AG20443 (cell line): Measurements from ENCODE around the gene ADGRA1.
"Not testable (repeated sequence)": the region's sequence is repeated elsewhere in the genome, so short reads cannot be mapped to it uniquely, and the experiment has no call there.

Source experiments
- DNase-seq: peaks from one replicate; pipeline ENCODE4 v3.0.0; 2012; ENCODE audit warnings: low spot score, mixed read lengths

ADGRA1 gene

DNA sequence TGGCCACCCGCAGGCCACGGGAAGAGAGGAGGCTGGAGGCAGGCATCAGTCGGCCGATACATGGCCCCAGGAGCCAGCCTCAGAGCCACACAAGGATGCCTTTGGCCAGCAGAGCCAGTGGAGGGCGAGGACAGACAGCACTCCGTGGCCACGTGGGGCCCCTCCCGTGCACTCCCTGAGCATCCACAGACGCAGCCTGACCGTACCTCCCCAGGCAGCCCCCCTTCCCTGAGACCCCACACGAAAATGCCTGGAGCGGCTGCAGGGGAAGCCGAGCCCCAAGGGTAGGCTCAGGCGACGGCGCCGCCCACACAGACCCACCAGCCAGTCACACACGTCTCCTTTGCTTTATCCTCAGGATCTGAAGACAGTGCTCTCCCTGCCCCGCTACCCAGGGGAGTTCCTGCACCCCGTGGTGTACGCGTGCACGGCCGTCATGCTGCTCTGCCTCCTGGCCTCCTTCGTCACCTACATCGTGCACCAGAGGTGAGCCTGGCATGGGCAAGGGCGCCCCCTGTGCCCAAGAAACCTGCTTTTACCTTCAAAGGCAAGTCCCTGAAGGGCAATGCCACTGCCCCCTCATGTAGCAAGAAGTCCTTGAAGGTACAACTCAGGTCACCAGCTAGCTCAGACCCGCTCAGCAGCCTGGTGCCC lies 9.0 kb downstream of the ADGRA1 start:
- DNase-seq = no peak

DNA sequence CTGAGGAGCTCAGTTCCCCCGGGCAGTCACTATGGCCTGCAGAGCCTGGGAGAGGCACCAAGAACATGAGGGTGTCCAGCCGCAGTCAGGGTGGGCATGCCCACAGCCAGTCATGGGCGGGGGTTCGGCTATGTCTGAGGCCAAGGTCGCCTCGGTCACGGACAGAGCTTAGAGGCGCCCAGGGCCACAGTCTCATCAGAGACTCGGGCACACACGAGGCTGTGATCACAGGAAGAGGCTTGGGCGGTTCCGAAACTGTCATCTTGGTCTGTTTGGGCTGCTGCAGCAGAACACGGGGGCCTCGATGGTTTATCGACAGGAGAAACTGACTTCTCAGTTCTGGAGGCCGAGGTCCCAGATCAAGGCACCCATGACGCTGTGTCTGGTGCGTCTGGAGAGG lies 9.7 kb downstream of the ADGRA1 start:
- DNase-seq = no peak

DNA sequence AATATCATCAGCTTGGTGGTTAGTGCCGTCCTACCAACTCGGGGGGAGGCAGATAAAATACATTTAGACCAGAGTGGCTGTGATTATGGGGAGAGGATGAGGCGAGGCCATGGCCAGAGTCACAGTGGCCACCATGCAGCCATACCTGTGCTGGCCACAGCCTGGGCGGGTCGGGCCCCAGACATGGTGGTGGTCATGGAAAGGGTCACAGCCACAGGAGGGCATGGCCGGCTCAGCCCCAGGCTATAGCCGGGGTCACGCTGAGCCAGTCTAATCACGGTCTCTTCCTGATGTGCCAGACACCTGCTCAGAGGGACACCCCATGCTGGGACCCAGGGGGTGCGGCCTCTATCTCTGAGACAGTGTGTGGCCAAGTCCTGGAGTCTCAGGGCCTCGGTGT lies 10.2 kb downstream of the ADGRA1 start:
- no peak for DNase-seq

DNA sequence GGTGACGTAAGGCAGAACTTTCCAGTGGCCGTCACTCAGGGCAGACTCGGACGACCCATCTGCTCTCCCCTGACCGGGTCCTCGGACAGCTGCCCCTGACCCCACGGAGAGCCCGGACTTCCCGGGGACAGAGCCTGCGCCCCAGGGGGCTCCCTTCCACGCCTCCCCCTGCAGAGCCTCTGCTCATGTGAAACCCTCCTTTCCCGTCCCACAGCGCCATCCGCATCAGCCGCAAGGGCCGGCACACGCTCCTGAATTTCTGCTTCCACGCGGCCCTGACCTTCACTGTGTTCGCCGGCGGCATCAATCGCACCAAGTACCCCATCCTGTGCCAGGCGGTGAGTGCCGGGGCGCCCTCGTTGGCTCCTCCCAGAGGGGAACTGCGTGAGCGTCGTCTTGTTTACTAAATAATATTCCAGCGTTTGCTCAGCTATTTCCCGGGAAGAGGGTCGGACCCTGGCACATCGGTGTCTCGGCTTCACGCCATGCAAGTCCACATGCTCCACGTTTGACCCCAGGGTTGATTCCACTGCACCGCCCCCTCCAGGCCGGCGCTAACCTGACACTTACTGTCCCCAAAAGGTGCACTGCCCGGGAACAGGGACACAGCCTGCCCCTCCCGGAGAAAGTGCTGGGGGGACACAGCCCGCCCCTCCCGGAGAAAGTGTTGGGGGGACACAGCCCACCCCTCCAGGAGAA lies 10.9 kb downstream of the ADGRA1 start:
- no peak for DNase-seq

DNA sequence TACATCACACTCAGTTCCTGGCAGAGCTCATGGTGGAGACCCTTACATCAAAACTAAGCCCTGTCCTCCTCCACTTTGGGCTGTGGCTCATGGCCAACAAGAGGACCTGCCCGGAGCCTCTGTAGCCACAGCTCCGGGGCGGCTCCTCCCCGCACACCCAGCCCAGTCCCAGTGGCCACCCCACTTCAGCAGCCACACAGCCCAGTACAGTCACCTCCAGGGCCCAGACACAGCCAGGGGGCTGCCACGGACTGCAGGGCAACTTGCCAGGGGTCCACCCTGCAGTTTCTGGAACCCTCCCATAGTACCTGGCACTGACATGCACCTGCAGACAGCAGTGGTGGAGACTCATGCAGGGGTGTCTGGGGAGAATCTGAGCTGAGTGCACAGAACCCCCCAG lies 11.8 kb downstream of the ADGRA1 start:
- no peak for DNase-seq

DNA sequence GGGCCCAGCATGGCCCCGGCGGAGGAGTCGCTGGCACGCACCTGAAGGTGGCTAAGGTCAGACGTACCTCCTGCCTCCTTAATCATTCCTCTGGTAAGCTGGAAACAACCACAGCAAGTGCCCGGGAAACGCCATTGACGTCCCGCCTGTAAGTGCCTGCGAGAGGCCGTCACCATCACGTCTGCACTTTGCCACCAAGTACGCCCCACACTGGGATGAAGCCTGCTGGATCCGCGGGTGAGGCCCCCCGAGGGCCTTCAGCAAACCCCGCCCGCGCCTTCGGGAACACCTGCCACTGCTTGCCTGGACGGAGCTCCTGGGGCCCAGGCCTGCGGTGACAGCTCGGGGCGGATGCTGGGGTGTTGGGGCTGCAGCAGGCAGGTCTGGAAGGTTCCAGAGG lies 12.5 kb downstream of the ADGRA1 start:
- no peak for DNase-seq

DNA sequence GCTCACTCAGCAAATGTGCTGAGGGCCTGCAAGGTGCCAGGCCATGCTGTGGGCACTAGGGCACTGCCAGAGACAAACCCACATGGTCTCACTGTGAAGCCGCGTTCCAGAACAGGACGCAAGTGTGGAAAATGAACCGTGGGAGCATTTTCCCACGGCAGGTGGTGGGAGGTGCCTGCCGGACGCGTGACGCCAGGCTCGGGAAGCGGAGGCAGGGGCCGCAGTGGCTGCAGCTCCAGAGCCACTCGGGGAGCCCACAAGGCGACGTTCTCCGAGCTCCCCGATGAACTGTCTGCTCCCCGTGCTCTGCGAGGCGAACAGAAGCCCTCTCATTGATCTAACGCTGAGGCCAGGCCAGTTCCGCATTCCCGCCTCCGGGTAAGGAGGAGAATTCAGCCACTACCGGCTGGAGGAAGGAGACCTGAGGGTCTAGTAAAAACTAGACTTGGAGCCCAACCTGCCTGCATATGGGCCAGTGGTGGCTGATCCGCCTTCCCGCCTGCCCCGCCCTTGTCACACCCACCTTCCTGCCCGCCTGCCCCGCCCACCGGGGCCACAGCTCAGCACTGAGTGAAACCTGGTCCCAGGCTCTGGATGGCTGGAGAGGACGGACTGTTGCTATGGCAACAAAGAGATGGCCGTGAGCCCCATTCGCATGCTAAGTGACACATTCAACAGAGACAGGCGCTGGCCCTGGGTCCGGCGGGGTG lies 13.1 kb downstream of the ADGRA1 start:
- peak; percentile 48 for DNase-seq

DNA sequence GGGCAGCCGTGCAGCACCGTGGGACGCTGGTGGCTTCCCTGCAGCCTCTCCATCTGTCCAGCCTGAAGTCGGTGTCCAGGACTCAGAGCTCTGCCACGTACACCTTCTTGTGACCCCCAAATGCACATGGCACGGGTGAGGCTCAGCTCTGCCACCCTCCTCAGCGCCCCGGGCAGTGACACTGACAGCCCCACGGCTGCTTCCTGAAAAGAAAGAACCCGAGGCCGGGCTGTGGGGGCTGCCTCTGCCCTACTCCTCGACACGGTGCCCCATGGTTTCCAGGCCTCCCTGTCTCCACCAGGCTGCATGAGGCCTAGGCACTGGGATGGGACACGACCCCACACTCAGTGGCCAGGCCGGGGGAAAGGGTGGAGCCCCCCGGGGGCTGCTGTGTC lies 13.7 kb downstream of the ADGRA1 start:
- no peak for DNase-seq

DNA sequence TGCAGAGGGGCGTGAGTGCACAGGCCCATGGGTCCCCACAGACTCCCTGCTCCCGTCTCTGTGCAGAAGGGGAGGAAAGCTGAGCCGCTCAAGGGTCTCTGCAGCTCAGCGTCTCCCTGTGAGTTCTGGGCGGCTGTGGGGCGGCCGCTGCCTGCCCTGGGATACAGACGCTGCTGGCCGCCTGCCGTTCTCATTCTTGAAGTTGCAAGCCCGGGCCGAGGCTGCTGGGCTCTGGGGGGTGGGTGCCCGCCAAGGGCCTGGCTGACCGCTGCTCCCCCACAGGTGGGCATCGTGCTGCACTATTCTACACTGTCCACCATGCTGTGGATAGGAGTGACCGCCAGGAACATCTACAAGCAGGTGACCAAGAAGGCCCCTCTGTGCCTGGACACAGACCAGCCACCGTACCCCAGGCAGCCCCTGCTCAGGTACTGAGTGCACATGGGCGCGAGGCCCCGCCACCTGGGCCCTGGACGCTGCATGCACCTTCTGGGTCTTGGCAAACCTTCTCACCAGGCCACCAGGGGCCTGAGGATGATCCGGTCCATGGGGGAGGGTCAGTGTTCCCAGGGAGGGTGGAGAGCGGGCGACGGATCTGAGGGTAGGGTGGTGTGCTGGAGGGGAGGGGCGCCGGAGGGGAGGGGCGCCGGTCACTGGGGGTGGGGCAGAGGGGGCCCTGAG lies 14.8 kb downstream of the ADGRA1 start:
- DNase-seq = no peak

DNA sequence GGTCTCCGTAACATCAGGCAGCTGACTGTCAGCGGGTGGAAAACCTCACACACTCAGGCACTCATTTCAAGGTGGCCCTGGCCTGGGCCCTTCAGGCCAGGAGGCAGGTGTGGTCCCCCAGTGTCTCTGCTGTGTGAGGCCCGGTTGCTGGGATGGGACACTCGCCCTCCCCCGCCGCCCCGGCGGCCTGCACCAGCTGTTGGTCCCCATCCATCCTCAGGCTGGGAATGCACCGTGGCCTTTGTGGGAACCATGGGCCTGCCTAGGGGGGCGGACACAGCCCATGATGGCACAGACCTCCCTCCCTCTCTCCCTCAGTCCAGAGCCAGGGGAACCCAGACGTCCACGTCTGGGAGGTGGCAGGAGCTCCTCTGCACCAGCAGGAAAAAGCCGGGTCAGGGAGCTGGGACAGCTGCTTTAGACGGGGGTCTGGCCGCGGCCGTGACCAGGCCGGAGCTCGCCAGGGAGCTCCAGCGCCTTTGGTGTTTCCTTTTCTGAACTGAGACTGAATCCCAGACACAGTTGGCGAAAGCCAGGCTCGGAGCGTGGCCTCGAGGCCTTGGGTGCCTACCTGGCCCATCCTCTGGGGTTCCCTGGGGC lies 15.7 kb downstream of the ADGRA1 start:
- no peak for DNase-seq

DNA sequence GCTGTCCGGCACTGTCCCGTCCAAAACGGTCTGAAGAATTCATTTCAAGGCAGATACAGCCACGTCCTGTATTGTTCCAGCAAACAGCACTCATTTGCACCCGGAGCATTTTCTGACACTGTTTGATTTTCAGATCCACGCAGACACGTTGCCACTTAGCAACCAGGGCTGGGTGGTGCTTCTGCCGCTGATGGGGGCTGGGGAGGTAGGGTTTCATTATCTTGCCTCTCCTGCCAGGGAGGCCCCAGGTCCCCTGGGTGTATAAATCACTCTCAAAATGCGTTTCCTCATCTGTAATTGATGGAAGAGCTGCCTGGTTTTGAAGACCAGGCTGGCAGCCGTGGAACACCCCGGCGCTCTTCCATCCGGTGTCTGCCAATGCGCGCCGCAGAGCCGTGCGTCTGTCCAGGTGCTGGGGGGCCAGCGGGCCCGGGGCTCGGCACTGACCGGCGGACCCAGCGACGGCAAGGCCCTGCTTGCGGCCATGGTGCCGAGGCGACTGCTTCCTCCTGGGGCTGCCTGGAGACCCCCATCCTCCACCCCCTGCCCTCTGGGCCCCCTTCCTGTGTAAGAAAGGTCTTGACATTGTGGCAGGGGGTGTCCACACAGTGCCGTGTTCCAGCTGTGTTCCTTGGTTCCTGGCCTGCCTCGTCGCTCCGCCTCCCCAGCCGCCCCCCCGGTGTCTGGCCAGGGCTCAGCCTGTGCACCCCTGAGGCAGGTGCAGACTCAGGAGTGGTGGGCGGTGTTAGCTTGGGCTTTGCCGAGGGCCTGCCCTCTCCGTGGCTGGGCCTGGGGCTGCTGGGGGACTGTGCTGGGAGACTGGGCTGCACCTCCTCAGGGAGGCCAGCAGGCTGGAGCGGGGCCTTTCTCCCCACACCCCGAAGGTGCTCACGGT lies 16.6 kb downstream of the ADGRA1 start:
- DNase-seq = no peak

DNA sequence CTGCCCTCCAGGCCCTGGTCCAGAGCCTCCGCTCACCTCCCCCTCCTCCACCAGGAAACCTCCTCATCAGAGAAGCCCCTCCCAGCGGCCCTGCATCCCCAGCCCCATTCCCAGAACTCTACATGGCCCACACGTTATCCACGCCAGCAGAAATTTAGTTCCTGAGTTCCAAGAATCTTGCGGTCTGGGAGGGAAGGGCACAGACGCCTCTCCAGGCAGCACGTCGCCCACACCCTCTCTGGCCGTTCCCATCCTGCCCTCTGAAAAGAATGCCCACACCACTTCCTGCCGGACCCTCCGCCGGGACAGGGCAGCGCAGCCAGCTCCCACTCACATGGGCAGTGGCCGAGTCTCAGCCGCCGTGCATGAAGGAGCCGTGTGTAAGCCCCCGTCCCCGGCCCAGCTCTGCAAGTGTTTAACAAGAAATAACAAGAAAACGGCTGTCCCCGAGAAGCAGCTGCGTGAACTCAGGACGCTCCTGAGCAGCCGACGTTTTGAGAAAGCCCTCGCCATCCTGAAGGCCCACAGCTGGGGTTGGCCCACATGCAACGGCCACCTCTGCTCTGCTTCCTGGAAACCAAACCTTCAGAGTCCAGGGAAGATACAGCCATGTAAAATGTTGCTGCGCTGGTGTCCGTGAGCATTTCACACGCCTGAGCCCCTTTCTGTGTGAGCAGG lies 17.4 kb downstream of the ADGRA1 start:
- peak; percentile 58 for DNase-seq

DNA sequence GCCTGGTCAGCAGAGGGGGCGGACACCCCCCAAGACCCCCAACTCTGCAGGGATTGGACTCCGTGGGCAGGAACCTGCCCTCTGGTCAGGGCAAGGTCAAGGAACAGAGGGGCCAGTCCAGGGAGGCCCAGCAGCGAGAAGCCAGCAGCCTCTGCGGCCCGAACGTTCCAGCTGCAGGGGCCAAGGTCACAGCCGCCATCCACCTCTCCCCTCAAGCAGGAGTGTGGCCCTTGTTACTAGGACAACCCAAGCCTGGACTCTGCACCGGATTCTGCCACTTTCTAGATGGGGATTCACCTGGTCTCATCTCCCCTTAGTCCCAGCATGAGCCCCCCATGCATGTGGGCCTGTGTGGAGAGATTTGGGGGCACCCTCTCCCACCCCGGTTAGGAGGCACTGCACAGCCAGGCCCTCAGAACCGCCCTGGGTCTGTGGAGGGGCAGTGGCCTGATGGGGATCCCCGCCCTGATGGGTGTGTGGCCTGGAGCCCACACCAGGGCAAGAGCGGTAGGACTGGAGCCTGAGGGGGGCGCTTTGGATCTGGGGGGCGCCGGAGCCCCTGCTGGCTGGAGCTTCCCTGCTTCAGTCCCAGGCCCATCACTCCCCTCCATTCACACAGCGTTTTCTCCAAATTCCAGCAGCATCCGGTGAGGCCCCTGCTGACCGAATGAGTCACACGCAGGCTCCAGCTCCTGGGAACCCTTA lies 18.1 kb downstream of the ADGRA1 start:
- no peak for DNase-seq

DNA sequence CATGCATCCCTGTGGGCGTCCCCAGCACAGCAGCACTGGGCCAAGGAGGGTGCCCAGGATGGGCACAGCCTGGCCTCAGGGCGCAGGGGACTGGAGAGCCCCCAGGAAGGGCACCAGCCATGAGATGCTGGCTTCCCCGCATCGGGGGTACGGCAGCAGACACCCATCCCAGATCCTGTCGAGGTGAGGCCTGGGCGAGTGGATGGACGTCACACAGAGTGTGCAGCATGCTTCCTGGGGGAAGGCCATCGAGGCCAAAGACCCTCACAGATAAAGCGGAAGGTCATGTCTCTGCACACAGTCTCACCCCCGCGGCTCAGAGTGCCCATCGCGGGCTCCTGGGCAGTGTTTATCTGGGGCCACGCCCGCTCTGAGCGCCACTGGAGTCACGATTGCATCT lies 18.8 kb downstream of the ADGRA1 start:
- DNase-seq = no peak

DNA sequence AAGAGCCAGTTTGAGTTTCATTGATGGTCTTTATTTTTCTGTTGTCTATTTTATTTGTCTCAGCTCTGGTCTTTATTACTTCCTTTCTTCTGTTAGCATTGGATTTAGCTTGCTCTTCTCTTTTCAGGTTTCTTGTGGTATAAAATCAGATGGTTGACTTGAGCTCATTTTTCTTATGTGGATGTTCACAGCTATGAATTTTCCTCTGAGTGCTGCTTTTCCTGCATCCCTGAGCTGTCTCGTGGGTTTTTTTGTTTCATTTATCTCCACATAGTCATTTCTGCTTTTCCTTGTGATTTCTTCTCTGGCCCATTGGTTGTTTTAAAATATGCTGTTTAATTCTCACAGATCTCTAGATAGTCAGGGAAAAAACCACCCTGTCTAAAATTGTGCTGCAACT lies 19.7 kb downstream of the ADGRA1 start:
- DNase-seq = no peak

DNA sequence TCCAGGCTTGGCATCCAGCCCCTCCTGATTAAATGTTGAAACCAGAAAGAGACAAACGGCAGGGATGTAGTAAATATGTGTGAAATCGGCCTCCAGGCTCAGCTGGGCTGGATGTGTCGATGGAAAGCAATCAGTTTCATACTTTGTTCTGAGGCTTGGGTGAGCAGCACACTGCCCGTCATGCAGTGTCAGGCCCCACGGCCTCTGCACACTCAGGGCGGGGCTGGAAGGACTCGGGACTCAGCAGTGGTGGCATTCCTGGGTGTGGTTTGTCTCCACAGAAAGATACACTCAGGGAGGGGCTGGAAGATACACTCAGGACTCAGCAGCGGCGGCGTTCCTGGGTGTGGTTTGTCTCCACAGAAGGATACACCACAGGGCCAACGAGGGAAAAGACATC lies 22.0 kb downstream of the ADGRA1 start:
- DNase-seq = no peak

DNA sequence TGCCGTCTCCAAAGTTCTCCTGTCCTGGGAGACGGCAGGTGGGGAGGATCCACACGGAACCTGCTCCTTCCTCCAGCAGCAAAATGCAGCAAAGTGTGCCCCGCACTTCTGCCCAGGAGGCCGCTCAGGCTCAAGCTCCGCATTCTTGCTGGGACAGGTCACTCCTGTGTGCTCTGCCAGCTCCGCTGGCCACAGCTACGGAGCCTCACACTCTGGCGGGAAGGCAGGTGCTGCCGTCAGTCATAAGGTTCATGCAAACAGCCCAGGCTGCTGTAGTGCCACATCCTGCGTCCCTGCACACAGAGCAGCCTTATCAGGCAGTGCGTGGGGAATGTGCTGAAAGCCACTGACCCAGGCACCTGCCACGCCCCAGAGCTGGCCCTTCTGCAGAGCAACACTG lies 22.4 kb downstream of the ADGRA1 start:
- no peak for DNase-seq

DNA sequence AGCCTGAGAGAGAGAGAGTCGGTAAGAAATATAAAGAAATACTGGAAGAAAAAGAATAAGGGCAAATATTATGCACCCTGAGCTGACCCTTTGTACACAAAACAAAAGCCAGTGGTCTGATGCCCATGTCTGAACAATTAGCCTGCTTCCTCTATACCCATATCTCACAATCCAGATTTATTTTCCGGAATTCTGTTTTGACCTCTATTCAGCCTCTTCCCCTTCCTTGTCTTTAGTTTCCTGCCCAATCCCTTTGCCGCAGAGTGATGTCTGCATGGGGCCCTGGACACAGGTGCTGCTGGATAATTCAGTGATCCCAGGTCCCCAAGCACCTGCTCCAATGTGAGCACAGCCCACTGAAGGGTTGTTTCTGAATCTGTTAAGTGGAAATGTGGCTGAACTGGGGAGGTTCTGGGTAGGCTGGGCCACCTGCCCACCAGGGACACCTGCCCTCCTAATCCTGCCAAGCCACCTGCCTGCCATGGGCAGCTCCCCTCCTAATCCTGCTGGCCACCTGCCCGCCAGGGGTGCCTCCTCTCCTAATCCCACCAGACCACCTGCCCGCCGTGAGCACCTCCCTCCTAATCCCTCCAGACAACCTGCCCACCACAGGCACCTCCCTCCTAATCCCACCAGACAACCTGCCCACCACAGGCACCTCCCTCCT lies 23.0 kb downstream of the ADGRA1 start:
- no peak for DNase-seq

DNA sequence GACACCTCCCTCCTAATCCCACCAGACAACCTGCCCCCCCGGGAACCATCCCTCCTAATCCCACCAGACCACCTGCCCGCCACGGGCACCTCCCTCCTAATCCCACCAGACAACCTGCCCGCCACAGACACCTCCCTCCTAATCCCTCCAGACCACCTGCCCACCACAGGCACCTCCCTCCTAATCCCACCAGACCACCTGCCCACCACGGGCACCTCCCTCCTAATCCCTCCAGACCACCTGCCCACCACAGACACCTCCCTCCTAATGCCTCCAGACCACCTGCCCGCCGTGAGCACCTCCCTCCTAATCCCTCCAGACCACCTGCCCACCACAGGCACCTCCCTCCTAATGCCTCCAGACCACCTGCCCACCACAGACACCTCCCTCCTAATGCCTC lies 23.9 kb downstream of the ADGRA1 start:
- not testable (repeated sequence) for DNase-seq
